Thoracic aorta (tissue), 2 donors: ENCODE measurements around the gene UCKL1. TPM values are rescaled to one million over a fixed set of nuclear protein-coding genes. Genes with fewer than 3 reads are reported as not detected.
"Not testable (repeated sequence)": the region's sequence is repeated elsewhere in the genome, so short reads cannot be mapped to it uniquely, and the experiment has no call there.

Experiments used
- ATAC-seq: fragments of 150-250 bp; one replicate; pipeline ENCODE4 v1.8.0; 2017; ENCODE audit warnings: low read depth; ENCODE audit not compliant: insufficient number of reproducible peaks, low FRiP score
- DNase-seq: peaks from one replicate; pipeline ENCODE4 v3.0.0-alpha.2; 2020; ENCODE audit warnings: low spot score
- H3K27ac ChIP-seq, 2 donors: fragments of 200-600 bp; sonication (generic); 1 replicate in 1 of 2; 2 replicates in 1 of 2; pipeline ENCODE4 v1.5.1; 2016; ENCODE audit warnings: mild to moderate bottlenecking in 2 of 2, moderate library complexity in 2 of 2
- H3K27me3 ChIP-seq: fragments of 200-600 bp; sonication (generic); replicated peaks from 2 replicates; pipeline ENCODE4 v1.6.0; 2016; ENCODE audit warnings: mild to moderate bottlenecking; ENCODE audit not compliant: insufficient read depth
- H3K36me3 ChIP-seq: fragments of 200-600 bp; sonication (generic); one replicate; pipeline ENCODE4 v1.5.1; 2016
- H3K4me1 ChIP-seq, 2 donors: fragments of 200-600 bp; sonication (generic); 1 replicate in 1 of 2; 2 replicates in 1 of 2; pipeline versions ENCODE4 v1.5.1 to v1.6.0; 2016; ENCODE audit warnings: low read depth in 2 of 2, mild to moderate bottlenecking in 1 of 2; ENCODE audit not compliant: control insufficient read depth in 1 of 2
- H3K4me3 ChIP-seq: fragments of 200-600 bp; sonication (generic); 2 replicates; pipeline ENCODE4 v1.5.1; 2016; ENCODE audit warnings: mild to moderate bottlenecking
- H3K9me3 ChIP-seq: fragments of 200-600 bp; sonication (generic); 2 replicates; pipeline ENCODE4 v1.5.1; 2016
- total RNA-seq, 2 donors: library from RNA; depleted of rRNA; stranded (reverse); fragments of >200 nt; gene quantifications; one replicate each; pipeline versions ENCODE4 v1.1.0 to v1.2.3, GENCODE V29; 2016
- TF ChIP-seq, protein P1 (sequence below): fragments of 200-600 bp; sonication (generic); IDR thresholded peaks from one replicate; pipeline ENCODE4 v1.5.1; 2019; ENCODE audit warnings: antibody characterized with exemption

The UCKL1 gene
- total RNA-seq, 2 donors from 2014 or later, result 27.3 to 40.5 TPM

DNA sequence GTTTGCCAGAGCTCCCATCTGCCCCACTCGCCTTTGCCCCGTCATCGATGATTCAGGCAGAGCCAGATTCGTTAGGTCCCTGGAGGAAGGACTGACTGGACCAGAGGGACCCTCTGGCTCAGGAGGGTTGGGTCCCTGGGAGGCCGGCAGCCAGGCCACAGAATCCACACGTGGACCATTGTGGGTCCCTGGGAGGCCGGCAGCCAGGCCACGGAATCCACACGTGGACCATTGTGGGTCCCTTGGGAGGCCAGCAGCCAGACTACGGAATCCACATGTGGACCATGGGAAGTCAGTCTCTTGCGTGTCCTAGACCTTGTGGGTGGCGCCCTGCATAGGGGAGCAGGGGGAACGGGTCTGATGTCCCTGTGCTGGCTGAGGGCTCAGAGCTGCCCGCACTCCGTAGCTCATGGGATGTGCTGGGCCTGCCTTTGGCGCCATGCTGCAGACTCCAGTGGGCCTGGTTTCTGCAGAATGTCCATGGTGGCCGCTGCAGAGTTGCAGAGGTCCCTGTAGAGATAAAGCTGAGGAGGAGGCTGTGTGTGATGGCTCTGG is 23.5 kb downstream of the UCKL1 start:
- Histone ChIP-seq H3K4me3 (no peak overlapping the region), H3K27me3 (no peaks in the 10 kb centered on the region), H3K36me3 (peaks cover 55% of the 10 kb centered on the region), H3K9me3 (no peaks in the 10 kb centered on the region), H3K4me1 (no peaks in the 10 kb centered on the region), H3K27ac (no peak overlapping the region)
- ATAC-seq, result no peak
- no peak for DNase-seq
- TF ChIP-seq, protein P1, sequence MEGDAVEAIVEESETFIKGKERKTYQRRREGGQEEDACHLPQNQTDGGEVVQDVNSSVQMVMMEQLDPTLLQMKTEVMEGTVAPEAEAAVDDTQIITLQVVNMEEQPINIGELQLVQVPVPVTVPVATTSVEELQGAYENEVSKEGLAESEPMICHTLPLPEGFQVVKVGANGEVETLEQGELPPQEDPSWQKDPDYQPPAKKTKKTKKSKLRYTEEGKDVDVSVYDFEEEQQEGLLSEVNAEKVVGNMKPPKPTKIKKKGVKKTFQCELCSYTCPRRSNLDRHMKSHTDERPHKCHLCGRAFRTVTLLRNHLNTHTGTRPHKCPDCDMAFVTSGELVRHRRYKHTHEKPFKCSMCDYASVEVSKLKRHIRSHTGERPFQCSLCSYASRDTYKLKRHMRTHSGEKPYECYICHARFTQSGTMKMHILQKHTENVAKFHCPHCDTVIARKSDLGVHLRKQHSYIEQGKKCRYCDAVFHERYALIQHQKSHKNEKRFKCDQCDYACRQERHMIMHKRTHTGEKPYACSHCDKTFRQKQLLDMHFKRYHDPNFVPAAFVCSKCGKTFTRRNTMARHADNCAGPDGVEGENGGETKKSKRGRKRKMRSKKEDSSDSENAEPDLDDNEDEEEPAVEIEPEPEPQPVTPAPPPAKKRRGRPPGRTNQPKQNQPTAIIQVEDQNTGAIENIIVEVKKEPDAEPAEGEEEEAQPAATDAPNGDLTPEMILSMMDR, result no peak

DNA sequence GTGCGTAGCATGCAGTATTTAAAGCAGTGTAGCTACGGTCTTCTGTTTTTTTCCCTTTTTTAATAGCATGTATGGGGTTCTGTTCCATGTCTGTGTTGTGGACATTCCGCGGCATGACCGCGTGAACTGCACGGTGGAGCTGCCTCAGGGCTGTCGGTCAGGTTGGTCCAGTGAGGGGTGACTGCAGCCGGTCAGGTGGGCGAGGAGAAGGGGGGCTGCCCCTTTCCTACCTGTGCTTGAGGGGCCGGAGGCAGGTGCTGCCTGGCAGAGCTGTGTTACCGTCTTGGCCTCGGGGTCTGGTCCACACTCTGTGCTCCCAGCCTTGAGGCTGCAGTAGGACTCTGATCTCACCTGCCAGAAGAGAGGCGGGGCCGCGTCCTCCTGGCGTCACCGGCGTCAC is 24.5 kb downstream of the UCKL1 start:
- H3K36me3 ChIP-seq, result peaks cover 55% of the 10 kb centered on the region
- no peaks in the 10 kb centered on the region for H3K4me1 ChIP-seq
- H3K4me3 ChIP-seq, result no peak overlapping the region
- TF ChIP-seq, protein P1, result no peak
- no peak overlapping the region for H3K27ac ChIP-seq
- no peak for DNase-seq
- no peaks in the 10 kb centered on the region for H3K27me3 ChIP-seq
- H3K9me3 ChIP-seq, result no peaks in the 10 kb centered on the region
- no peak for ATAC-seq

DNA sequence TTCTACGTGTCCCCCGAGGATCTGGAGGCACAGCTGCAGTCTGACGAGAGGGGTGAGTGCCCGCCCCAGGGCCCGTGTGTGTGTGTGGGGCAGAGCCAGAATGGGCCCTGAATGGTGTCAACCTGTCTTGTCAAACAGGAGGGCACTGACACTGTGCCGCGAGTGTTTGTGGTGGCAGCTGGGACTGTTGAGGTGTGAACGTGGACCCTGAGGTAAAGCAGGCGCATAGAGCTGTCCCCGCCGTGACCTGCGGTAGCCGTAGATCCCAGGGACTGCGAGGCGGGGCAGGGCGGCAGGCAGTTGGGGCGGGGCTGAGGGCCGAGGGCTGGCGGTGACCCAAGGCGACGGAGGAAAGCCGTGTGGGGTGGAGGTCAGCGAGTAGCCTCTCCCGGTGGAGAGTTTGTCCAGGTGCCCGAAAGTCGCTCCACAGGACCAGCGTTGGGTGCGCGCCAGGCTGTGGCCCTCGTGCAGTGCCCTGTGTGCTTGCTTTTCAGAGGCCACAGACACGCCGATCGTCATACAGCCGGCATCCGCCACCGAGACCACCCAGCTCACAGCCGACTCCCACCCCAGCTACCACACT is 25.2 kb downstream of the UCKL1 start:
- H3K27ac ChIP-seq, result no peak overlapping the region
- TF ChIP-seq, protein P1, result no peak
- no peak for DNase-seq
- H3K4me3 ChIP-seq, result no peak overlapping the region
- peaks cover 55% of the 10 kb centered on the region for H3K36me3 ChIP-seq
- no peaks in the 10 kb centered on the region for H3K9me3 ChIP-seq
- ATAC-seq, result no peak
- H3K4me1 ChIP-seq, result no peaks in the 10 kb centered on the region
- no peaks in the 10 kb centered on the region for H3K27me3 ChIP-seq

DNA sequence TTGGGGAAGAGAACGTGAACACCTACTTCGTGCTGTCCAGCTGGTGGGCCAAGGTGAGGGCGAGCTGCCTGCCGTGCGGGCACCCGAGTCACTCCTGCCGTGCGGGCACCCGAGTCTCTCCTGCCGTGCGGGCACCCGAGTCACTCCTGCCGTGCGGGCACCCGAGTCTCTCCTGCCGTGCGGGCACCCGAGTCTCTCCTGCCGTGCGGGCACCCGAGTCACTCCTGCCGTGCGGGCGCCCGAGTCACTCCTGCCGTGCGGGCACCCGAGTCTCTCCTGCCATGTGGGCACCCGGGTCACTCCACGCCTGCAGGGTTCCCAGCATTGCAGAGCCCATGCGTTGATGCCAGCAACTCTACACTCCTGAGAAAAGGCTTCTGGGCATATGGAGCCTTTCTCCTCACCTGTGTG is 26.7 kb downstream of the UCKL1 start:
- H3K27ac ChIP-seq, H3K4me3 ChIP-seq, ATAC-seq, H3K27me3 ChIP-seq, H3K4me1 ChIP-seq, DNase-seq, H3K9me3 ChIP-seq: not testable (repeated sequence)
- H3K36me3 ChIP-seq, result peaks cover 47% of the 10 kb centered on the region

DNA sequence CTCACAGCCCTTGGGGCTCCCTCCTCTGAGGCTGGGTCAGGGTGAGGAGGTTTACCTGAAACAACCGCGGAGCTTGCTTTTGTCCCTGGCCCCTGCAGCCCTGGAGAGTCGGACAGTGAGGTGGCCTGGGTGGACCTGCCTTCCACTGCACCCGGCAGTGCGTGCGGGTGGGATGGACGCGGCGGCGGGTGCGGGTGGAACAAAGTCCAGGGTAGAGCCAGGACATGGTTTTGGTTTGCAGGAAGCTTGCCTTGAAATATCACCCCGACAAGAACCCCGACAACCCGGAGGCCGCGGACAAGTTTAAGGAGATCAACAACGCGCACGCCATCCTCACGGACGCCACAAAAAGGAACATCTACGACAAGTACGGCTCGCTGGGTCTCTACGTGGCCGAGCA is 27.1 kb downstream of the UCKL1 start:
- peaks cover 0 to 4% of the 10 kb centered on the region in 2 donors for H3K4me1 ChIP-seq
- no peak overlapping the region for H3K4me3 ChIP-seq
- no peaks in the 10 kb centered on the region for H3K9me3 ChIP-seq
- TF ChIP-seq, protein P1, result no peak
- no peak for DNase-seq
- H3K27ac ChIP-seq, result no peak overlapping the region
- no peaks in the 10 kb centered on the region for H3K27me3 ChIP-seq
- ATAC-seq, result no peak
- peaks cover 47% of the 10 kb centered on the region for H3K36me3 ChIP-seq

DNA sequence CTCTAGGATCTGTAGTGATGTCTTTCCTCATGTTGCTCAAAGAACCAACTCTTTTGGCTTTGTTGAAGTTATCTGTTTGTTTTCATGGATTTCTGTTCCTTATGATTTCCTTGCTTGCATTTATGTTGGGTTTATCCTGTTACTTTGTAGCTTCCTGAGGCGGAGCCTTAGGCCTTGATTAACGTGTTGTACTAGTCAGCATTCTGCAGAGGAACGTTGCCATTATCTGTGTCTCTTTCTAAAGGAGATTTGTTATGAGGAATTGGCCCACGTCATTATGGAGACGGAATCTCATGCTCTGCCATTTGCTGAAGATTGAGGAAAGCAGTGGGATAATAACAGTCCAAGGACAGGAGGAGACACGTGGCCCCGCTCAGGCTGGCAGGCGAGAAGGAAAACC is 29.9 kb downstream of the UCKL1 start:
- H3K27me3 ChIP-seq, result no peaks in the 10 kb centered on the region
- peaks cover 33% of the 10 kb centered on the region for H3K36me3 ChIP-seq
- DNase-seq (no peak), ATAC-seq (no peak)
- H3K27ac ChIP-seq, result no peak overlapping the region
- H3K9me3 ChIP-seq, result no peaks in the 10 kb centered on the region
- TF ChIP-seq, protein P1, result no peak
- H3K4me3 ChIP-seq, result no peak overlapping the region
- H3K4me1 ChIP-seq, result peaks cover 0 to 8% of the 10 kb centered on the region in 2 donors
